C1 segment of cervical spinal cord (tissue), 14 donors: ENCODE measurements around the gene KCNK18.

Experiments used
- DNase-seq, 14 donors: peaks; one replicate each; lab custom pipeline; 2025; lab: John Stamatoyannopoulos, UW

KCNK18 gene

GRCh38 chr10:117250411-117250810 lies 53.1 kb downstream of the KCNK18 start:
- DNase-seq, result no peak

DNA sequence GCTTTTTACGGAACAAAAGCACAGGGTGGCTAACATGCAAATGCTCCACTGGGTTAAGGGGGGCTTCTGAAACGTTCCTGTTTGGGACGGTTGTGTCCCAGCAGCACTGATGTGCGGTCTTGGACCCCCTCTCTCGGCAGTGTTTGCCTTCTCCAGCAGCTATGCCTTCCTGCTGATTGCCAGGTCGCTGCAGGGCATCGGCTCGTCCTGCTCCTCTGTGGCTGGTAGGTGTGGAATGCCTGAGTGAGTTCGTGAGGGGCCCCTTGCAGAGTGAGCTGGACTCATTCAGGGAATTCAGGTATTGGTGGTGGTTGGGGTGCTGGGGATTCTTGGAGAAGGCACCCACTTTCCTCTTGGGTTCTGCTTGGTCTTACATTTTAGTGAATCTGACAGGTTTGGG lies 56.6 kb downstream of the KCNK18 start:
- DNase-seq, result no peak

DNA sequence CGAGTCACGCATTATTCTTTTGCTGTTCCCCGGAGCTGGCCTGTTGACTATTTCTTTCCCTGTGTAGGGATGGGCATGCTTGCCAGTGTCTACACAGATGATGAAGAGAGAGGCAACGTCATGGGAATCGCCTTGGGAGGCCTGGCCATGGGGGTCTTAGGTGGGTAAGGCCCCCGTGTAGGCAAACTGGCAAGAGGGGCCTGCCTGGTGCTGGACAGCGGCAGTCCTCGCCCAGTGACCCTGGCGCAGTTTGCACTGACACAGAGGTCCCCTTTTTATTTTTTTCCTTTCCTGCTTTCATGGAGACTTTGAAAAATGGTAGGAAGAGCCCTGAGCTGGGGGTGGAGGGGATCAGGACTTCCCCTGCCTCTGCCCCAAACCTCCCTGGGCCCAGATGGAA lies 57.0 kb downstream of the KCNK18 start:
- DNase-seq, result no peak

DNA sequence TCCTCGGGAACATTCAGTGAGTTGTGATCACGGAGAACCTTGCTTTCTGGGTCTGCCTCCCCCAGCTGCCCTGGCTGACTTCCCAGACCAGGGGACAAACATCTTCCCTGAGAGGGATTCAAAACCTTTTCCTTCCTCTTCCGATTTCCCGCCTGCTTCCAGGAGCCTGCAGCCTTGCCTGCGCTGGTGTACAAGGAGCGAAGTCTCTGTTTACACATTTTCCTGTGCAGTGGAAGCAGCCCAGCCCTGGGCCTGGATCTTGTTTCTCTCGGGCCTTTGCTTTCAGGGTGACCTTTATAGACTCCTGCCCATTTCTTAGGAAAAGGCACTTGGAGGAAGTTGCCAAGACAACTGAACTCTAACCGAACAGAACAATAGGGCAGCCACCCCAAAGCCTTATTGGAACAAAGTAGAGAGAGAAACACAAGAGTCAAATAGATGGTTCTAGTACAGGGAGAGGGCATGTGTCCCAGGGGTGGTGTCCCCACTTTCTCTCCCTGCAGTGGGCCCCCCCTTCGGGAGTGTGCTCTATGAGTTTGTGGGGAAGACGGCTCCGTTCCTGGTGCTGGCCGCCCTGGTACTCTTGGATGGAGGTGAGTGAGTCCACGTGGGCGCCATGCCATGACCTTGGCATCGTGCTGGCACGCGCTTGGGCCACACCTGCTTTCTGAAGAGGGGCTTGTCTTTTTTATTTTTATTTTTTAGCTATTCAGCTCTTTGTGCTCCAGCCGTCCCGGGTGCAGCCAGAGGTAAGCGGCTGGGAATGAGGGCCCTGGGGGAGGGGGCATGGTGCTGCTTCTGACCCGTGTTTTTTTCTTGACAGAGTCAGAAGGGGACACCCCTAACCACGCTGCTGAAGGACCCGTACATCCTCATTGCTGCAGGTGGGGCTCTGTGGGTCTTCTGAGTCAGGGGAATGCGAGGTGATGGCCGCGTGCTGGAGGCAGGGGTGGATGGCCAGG lies 57.8 kb downstream of the KCNK18 start:
- no peak for DNase-seq

DNA sequence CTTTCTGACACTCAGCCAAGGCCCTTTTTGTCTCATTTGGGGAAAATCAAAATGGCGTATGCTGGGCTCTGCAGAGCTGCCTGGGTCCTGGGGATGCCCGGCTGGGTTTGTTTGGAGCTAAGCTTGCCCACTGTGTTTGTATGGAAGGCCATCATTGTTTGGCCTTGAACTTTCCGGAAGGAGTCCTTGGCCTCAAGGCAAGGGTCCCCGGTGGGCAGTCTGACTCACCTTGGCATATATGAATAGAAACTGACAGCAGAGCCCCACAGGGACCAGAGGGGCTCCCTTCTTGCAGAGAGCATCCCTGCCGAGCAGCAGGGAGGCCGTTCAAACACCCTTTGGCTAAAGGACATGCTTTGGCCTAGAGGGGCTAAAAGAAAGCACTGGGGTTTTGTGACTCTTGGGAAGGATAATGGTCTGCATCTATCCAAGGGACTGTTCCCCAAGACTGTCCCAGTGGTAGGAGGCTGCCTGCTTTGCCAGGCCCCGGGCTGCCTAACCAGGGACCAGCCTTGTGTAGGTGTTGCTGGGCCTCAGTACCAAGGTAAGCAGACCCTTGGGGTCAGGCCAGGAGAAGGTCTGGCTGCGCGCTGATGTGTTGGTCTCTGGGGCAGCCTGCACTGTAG lies 58.7 kb downstream of the KCNK18 start:
- no peak for DNase-seq

GRCh38 chr10:117256910-117257309 lies 59.6 kb downstream of the KCNK18 start:
- DNase-seq, result no peak

GRCh38 chr10:117257721-117258120 lies 60.4 kb downstream of the KCNK18 start:
- DNase-seq, result no peak

DNA sequence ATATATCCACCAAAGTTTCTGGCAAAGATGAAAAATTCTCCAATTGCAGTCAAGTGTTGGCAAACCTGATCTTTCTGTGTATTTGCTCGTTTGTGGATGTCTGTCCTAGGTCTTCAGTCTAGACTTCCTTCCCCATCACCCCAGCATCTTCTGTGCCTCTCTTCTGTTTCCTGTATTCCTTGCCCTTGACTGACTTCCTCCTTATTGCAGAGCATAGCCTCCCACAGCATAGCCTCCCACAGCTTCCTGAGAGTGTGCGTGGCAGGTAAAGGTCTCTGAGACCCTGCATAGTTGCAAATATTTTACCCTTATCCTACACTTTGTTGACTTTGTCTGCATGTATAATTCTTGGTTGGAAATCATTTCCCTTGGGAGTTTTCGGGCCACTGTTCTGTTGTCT lies 62.0 kb downstream of the KCNK18 start:
- no peak for DNase-seq
